Measurements from ENCODE around the gene GABRA5. TPM values are rescaled to one million over a fixed set of nuclear protein-coding genes. Genes with fewer than 3 reads are reported as not detected.

GABRA5 gene
- total and polyA plus RNA-seq, 2 of the 4 experiments (the other 2 are of a cell fraction): 4.0 to 7.3 TPM

GRCh38 chr15:26935322-26935721, 68.5 kb downstream of the GABRA5 start:
- Histone ChIP-seq H2BK5ac (ENCODE audit: low read depth, low read length, poor library complexity, severe bottlenecking) (no peak overlapping the region), H3K4me2 (ENCODE audit: low read depth, low read length) (no peak overlapping the region), H3K4ac (ENCODE audit: low read depth, low read length) (no peak overlapping the region), H3K4me1 (ENCODE audit: control insufficient read depth, insufficient read depth, low read length) (no peaks in the 10 kb centered on the region), H3K4me3 (ENCODE audit: insufficient read depth, low read depth, low read length) (no peak overlapping the region), H4K91ac (ENCODE audit: insufficient read depth, low read depth, low read length) (no peak overlapping the region), H3K79me1 (ENCODE audit: low read depth in 1 of 2, low read length in 2 of 2) (no peaks in the 10 kb centered on the region), H3K36me3 (ENCODE audit: control insufficient read depth, insufficient read depth, low read length) (no peaks in the 10 kb centered on the region), H2AK5ac (ENCODE audit: low read depth, low read length) (no peak overlapping the region), H3K27me3 (ENCODE audit: control insufficient read depth, insufficient read depth, low read length) (no peaks in the 10 kb centered on the region), H3K9me3 (ENCODE audit: control insufficient read depth, insufficient read depth, low read length) (peaks cover 32% of the 10 kb centered on the region), H4K8ac (ENCODE audit: low read depth in 2 of 2, low read length in 2 of 2) (no peak overlapping the region), H2BK15ac (ENCODE audit: low read depth, low read length) (no peak overlapping the region), H4K5ac (ENCODE audit: low read depth, low read length) (no peak overlapping the region), H3K56ac (ENCODE audit: extremely low read depth, insufficient read depth, low read length) (no peak overlapping the region), H3K23ac (ENCODE audit: low read depth, low read length) (no peak overlapping the region), H3K18ac (ENCODE audit: low read depth, low read length) (no peak overlapping the region), H3K27ac (ENCODE audit: insufficient read depth, low read length) (no peak overlapping the region), H3K9ac (ENCODE audit: low read depth, low read length) (no peak overlapping the region), H3K9me1 (ENCODE audit: insufficient read depth, low read length) (no peaks in the 10 kb centered on the region), H2BK20ac (ENCODE audit: low read depth, low read length) (no peak overlapping the region), H2AFZ (replicated peaks; ENCODE audit: low read length, poor library complexity) (no peak overlapping the region), H2BK120ac (ENCODE audit: low read depth, low read length) (no peak overlapping the region), H4K20me1 (ENCODE audit: insufficient read depth, low read length) (no peaks in the 10 kb centered on the region), H3K14ac (replicated peaks; ENCODE audit: low read depth, low read length) (no peak overlapping the region), H2AK9ac (replicated peaks; ENCODE audit: low read depth, low read length, poor library complexity) (no peak overlapping the region)
- WGBS, 2 experiments (ENCODE audit: extremely low coverage in 2 of 2, insufficient read length in 1 of 2): no CpG with 5 or more reads among the region's 12 CpGs
- dilution Hi-C loops (cut with HindIII; ENCODE audit: low sequenced_read_pairs, unreplicated experiment) (no loop called here), intact Hi-C loops (cut with micrococcal nuclease) (no loop called here), in situ Hi-C loops (cut with MboI; ENCODE audit: low sequenced_read_pairs) (no loop called here)
- POLR2A ChIA-PET (ENCODE audit: unreplicated experiment): no interaction called here
- ATAC-seq (ENCODE audit: low read depth) (no peak), DNase-seq (no peak)
- no peak for TF ChIP-seq CTCF (conservative IDR thresholded peaks at IDR 0.05; ENCODE audit: low read depth, low read length)
- no peak for TF ChIP-seq MAFK (IDR thresholded peaks at IDR 0.05; ENCODE audit: low read depth, low read length)
- no peak for TF ChIP-seq BHLHE40 (IDR thresholded peaks at IDR 0.05; ENCODE audit: low read depth, low read length)
- no peak for TF ChIP-seq POLR2A (IDR thresholded peaks at IDR 0.05; ENCODE audit: low read depth, low read length)
- TF ChIP-seq MAZ (IDR thresholded peaks at IDR 0.05; ENCODE audit: borderline replicate concordance, low read depth, low read length): no peak
- TF ChIP-seq MXI1 (IDR thresholded peaks at IDR 0.05; ENCODE audit: borderline replicate concordance, low read depth, low read length): no peak
- no peak for TF ChIP-seq CEBPB (IDR thresholded peaks at IDR 0.05; ENCODE audit: low read depth, low read length)
- no peak for TF ChIP-seq FOS (IDR thresholded peaks at IDR 0.05; ENCODE audit: low read depth, low read length)
- TF ChIP-seq RFX5 (IDR thresholded peaks at IDR 0.05; ENCODE audit: low read depth, low read length): no peak
- no peak for TF ChIP-seq ELK1 (IDR thresholded peaks at IDR 0.05; ENCODE audit: borderline replicate concordance, low read depth, low read length)
- no peak for TF ChIP-seq RAD21 (IDR thresholded peaks at IDR 0.05; ENCODE audit: low read length)
- TF ChIP-seq CHD1 (IDR thresholded peaks at IDR 0.05; ENCODE audit: low read depth, low read length): no peak
- no peak for TF ChIP-seq SMC3 (IDR thresholded peaks at IDR 0.05; ENCODE audit: low read depth, low read length)
- no peak for TF ChIP-seq USF2 (IDR thresholded peaks at IDR 0.05; ENCODE audit: low read depth, low read length)
- no peak for TF ChIP-seq NFE2L2 (IDR thresholded peaks at IDR 0.05; ENCODE audit: low read depth, low read length)
- TF ChIP-seq RCOR1 (IDR thresholded peaks at IDR 0.05; ENCODE audit: insufficient replicate concordance, low read length): no peak
- CTCF ChIA-PET: no interaction called here
- no TSS peak for BruUV-seq (replicated peaks)

Measured in IMR-90 (cell line).